Spleen (tissue), 11 donors: ENCODE data around the gene TMEM119. TPM values are rescaled to one million over a fixed set of nuclear protein-coding genes. Genes with fewer than 3 reads are reported as not detected.

Experiments used
- DNase-seq: peaks from one replicate; pipeline ENCODE4 v3.0.0-alpha.2; 2020
- H3K27ac ChIP-seq, 8 donors: fragments of 200-600 bp; sonication (generic) in 7 of 8; 1 replicate in 4 of 8; 2 replicates in 4 of 8; pipeline versions ENCODE4 v1.5.0 to v1.8.0; 2016 to 2021; ENCODE audit warnings: inconsistent platforms in 4 of 8, mild to moderate bottlenecking in 4 of 8, moderate library complexity in 1 of 8
- H3K27me3 ChIP-seq, 7 donors: fragments of 200-600 bp; sonication (generic) in 6 of 7; replicated peaks in 1 of 7; 1 replicate in 4 of 7; 2 replicates in 3 of 7; pipeline versions ENCODE4 v1.5.0 to v1.8.0; 2016 to 2021; ENCODE audit warnings: inconsistent platforms in 3 of 7, mild to moderate bottlenecking in 1 of 7
- H3K36me3 ChIP-seq, 6 donors: fragments of 200-600 bp; sonication (generic) in 5 of 6; 1 replicate in 4 of 6; 2 replicates in 2 of 6; pipeline versions ENCODE4 v1.5.0 to v1.8.0; 2016 to 2021; ENCODE audit warnings: inconsistent platforms in 2 of 6
- H3K4me1 ChIP-seq, 6 donors: fragments of 200-600 bp; sonication (generic) in 5 of 6; 1 replicate in 3 of 6; 2 replicates in 3 of 6; pipeline versions ENCODE4 v1.5.0 to v1.8.0; 2016 to 2021; ENCODE audit warnings: inconsistent platforms in 3 of 6
- H3K4me3 ChIP-seq, 8 donors: fragments of 200-600 bp; sonication (generic) in 7 of 8; 1 replicate in 4 of 8; 2 replicates in 4 of 8; pipeline versions ENCODE4 v1.5.0 to v1.8.0; 2016 to 2021; ENCODE audit warnings: inconsistent platforms in 4 of 8, mild to moderate bottlenecking in 4 of 8, moderate library complexity in 2 of 8
- H3K9me3 ChIP-seq, 8 donors: fragments of 200-600 bp; sonication (generic) in 7 of 8; 1 replicate in 4 of 8; 2 replicates in 4 of 8; pipeline versions ENCODE4 v1.5.0 to v1.8.0; 2016 to 2021; ENCODE audit warnings: inconsistent platforms in 4 of 8
- CTCF ChIP-seq, 11 experiments: fragments of 200-600 bp in 7 of 11; fragments of 450-650 bp in 4 of 11; sonication (generic) in 4 of 11; IDR thresholded peaks in 8 of 11; conservative IDR thresholded peaks in 3 of 11; 1 replicate in 7 of 11; 2 replicates in 4 of 11; pipeline versions ENCODE4 v1.4.0 to v1.8.0; 2016 to 2021; ENCODE audit warnings: antibody characterized with exemption in 11 of 11, inconsistent platforms in 4 of 11, mild to moderate bottlenecking in 1 of 11
- POLR2A ChIP-seq, 3 donors: fragments of 450-650 bp; IDR thresholded peaks; one replicate each; pipeline ENCODE4 v1.5.1; 2017; ENCODE audit warnings: antibody characterized with exemption in 3 of 3, mild to moderate bottlenecking in 1 of 3
- POLR2AphosphoS5 ChIP-seq, 3 donors: sonication (generic); formaldehyde crosslinking; IDR thresholded peaks; one replicate each; pipeline ENCODE4 v1.5.1; 2017; ENCODE audit warnings: antibody characterized with exemption in 3 of 3
- WGBS, 5 donors: extraction: QIAGEN DNeasy Blood & Tissue Kit in 3 of 5; methylation state at CpG; one replicate each; pipeline versions ENCODE4 v1.1.5 to v1.1.7; 2013 to 2018; 5-methylcytosine and 5-hydroxymethylcytosine counted together
- intact Hi-C: fragments of 100-400 bp; cut with DNase I; formaldehyde crosslinking; loops from one replicate; pipeline ENCODE4 v1.15.0; 2023; ENCODE audit warnings: low total_unique reads
- polyA plus RNA-seq, 3 donors: library from polyadenylated mRNA; stranded (reverse); fragments of 200-250 nt; gene quantifications; one replicate each; pipeline ENCODE4 v1.2.1, GENCODE V29; 2013
- total RNA-seq, 7 donors: library from RNA; depleted of rRNA in 3 of 7; stranded (reverse); fragments of >200 nt in 3 of 7; fragmentation: NEBNext Ultra II Directional in 4 of 7; extraction: Animal tissue kit (Norgen Biotek cat#: 25700) in 4 of 7; gene quantifications; one replicate each; pipeline versions ENCODE4 v1.1.0 to v1.2.1, GENCODE V29; 2016 to 2021
- donor health status: healthy with polysubstance abuse.
- donor health status: DM: no; HTN: no; CAD: no; lungs with moderate emphysema.
- donor health status: DM: no; HTN: no; CAD: no.
- donor health status: Bipolar disorder and iron deficiency.
- donor health status: healthy.
- donor health status: DM: no; HTN: no; CAD: no.
- donor health status: DM: yes; HTN: yes; CAD: no.

TMEM119 gene
- total and polyA plus RNA-seq, 10 donors, result 8.8 to 50.0 (median 16.2) TPM

- Histone ChIP-seq H3K27ac (peak overlapping the region in 6 of 8 donors; percentile 90 to 98 (median 94)), H3K9me3 (no peaks in the 10 kb centered on the region), H3K36me3 (peaks cover 4 to 50% (median 44%) of the 10 kb centered on the region in 6 donors), H3K4me1 (peaks cover 61 to 89% (median 79%) of the 10 kb centered on the region in 6 donors), H3K4me3 (peak overlapping the region; percentile 67 to 99 (median 92)), H3K27me3 (no peaks in the 10 kb centered on the region)
- TF ChIP-seq POLR2AphosphoS5 (IDR thresholded peaks at IDR 0.05), result no peak
- TF ChIP-seq CTCF (IDR thresholded peaks at IDR 0.05 in 8 of 11, conservative IDR thresholded peaks at IDR 0.05 in 3 of 11), result peak in 3 of 11 experiments; percentile 0 to 8 (median 3)
- no peak for DNase-seq
- 0% methylated on average over 1 of the region's 1 CpG for WGBS, 5 donors
- intact Hi-C loops, result loop anchor here (2.0 to 10.0 kb wide), 3 partner anchors 55 to 531 kb away; partner anchors contain the start of genes ALKBH2 and UNG
Observed at GRCh38 chr12:108563804-108564151, 34.1 kb downstream of the TMEM119 start.

DNA sequence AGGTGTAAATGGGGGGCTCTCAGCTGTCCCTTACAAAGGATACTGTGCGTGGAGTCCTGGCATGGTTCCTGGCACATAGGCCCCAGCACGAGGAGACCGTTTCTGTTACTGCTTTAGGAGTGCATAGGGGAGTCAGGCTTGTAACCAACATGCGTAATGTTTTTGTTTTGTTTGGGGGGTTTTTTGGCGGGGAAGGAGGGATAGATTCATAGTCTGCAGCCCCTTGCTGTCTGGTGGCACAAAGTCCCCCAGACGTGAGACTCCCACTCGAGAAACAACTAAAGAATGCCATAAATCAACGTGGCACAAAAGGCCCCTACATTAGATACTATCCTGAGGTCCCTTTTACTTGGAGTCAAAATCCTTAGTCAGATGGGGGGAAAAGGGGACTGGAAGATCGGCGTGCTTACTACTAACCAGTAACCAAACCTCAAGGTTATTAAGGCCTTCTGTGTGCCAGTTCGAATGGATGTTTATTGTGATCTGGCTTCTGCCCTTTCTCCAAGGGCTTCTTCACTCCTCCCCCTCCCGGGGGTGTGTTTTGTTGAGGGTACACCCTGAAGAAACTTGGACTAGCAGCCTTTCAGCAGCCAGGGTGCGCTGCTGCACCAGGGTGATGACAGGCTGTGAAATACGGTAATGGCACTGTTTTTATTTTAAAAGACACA lies 34.6 kb downstream of the TMEM119 start:
- H3K4me3 ChIP-seq, result peak overlapping the region; percentile 67 to 99 (median 92)
- peaks cover 61 to 89% (median 79%) of the 10 kb centered on the region in 6 donors for H3K4me1 ChIP-seq
- H3K27me3 ChIP-seq, result no peaks in the 10 kb centered on the region
- TF ChIP-seq POLR2AphosphoS5 (IDR thresholded peaks at IDR 0.05) (peak in 2 of 3 donors; percentile 37 to 75), POLR2A (IDR thresholded peaks at IDR 0.05) (peak in 1 of 3 donors; percentile 22), CTCF (IDR thresholded peaks at IDR 0.05 in 8 of 11, conservative IDR thresholded peaks at IDR 0.05 in 3 of 11) (peak; percentile 79 to 94 (median 90))
- DNase-seq, result peak; percentile 94
- intact Hi-C loops, result loop anchor here (2.0 to 10.0 kb wide), 3 partner anchors 56 to 532 kb away; partner anchors contain the start of genes ALKBH2 and UNG
- 1% methylated on average over 14 of the region's 14 CpGs for WGBS, 5 donors
- peak overlapping the region; percentile 90 to 98 (median 94) for H3K27ac ChIP-seq
- no peaks in the 10 kb centered on the region for H3K9me3 ChIP-seq
- peaks cover 4 to 49% (median 40%) of the 10 kb centered on the region in 6 donors for H3K36me3 ChIP-seq

- H3K4me1 ChIP-seq, result peaks cover 61 to 89% (median 79%) of the 10 kb centered on the region in 6 donors
- H3K9me3 ChIP-seq, result no peaks in the 10 kb centered on the region
- H3K36me3 ChIP-seq, result peaks cover 4 to 49% (median 37%) of the 10 kb centered on the region in 6 donors
- peak within 1 kb of the TSS; percentile 67 to 99 (median 92) for H3K4me3 ChIP-seq
- peak; percentile 100 for DNase-seq
- no peaks in the 10 kb centered on the region for H3K27me3 ChIP-seq
- 0 to 1% (median 0%) methylated on average over 26 to 72 of the region's 72 CpGs for WGBS, 5 donors
- intact Hi-C loops, result loop anchor here (2.0 to 10.0 kb wide), 3 partner anchors 56 to 532 kb away; partner anchors contain the start of genes ALKBH2 and UNG
- H3K27ac ChIP-seq, result peak within 1 kb of the TSS; percentile 90 to 98 (median 94)
- TF ChIP-seq CTCF (IDR thresholded peaks at IDR 0.05 in 8 of 11, conservative IDR thresholded peaks at IDR 0.05 in 3 of 11) (peak in 5 of 11 experiments; percentile 11 to 42 (median 22)), POLR2A (IDR thresholded peaks at IDR 0.05) (peak; percentile 73 to 90 (median 76)), POLR2AphosphoS5 (IDR thresholded peaks at IDR 0.05) (peak; percentile 95 to 98 (median 97))
Observed at GRCh38 chr12:108562348-108563135, 35.3 kb downstream of the TMEM119 start, which contains the start of gene ISCU. Gene ISCU, plus strand, starts transcription at chr12:108562596. Its CDS starts 27 bp downstream, at chr12:108562623.
